Retinal pigment epithelial cell (primary cell): ENCODE results near the gene IGSF22.

Experiments used
- DNase-seq: peaks from one replicate; pipeline ENCODE4 v3.0.0-alpha.2; 2010; ENCODE audit warnings: low read depth
- H3K4me3 ChIP-seq: 2 replicates; pipeline ENCODE4 v1.5.1; 2011; ENCODE audit warnings: mild to moderate bottlenecking, low read length, control low read depth, moderate library complexity
- CTCF ChIP-seq: conservative IDR thresholded peaks from 2 replicates; pipeline ENCODE4 v1.5.1; 2011; ENCODE audit warnings: low read depth, low read length, control low read depth, inconsistent platforms

Gene IGSF22

GRCh38 chr11:18715476-18715875 lies 10.5 kb downstream of the IGSF22 start:
- TF ChIP-seq CTCF: no peak
- no peak for DNase-seq
- no peak overlapping the region for H3K4me3 ChIP-seq

- TF ChIP-seq CTCF: no peak
- H3K4me3 ChIP-seq: no peak overlapping the region
- DNase-seq: no peak
Measured at GRCh38 chr11:18714443-18714780, 11.6 kb downstream of the IGSF22 start.

GRCh38 chr11:18713646-18714442 lies 12.1 kb downstream of the IGSF22 start:
- DNase-seq: no peak
- no peak overlapping the region for H3K4me3 ChIP-seq
- no peak for TF ChIP-seq CTCF

- no peak for DNase-seq
- no peak for TF ChIP-seq CTCF
- no peak overlapping the region for H3K4me3 ChIP-seq
Measured at GRCh38 chr11:18710545-18710944, 15.4 kb downstream of the IGSF22 start.

GRCh38 chr11:18709414-18709813 lies 16.6 kb downstream of the IGSF22 start:
- H3K4me3 ChIP-seq: no peak overlapping the region
- DNase-seq: no peak
- no peak for TF ChIP-seq CTCF

- no peak for TF ChIP-seq CTCF
- DNase-seq: no peak
- H3K4me3 ChIP-seq: no peak overlapping the region
Measured at GRCh38 chr11:18707811-18708340, 18.1 kb downstream of the IGSF22 start.
